Measurements from ENCODE around the gene CRX.

CRX gene

DNA sequence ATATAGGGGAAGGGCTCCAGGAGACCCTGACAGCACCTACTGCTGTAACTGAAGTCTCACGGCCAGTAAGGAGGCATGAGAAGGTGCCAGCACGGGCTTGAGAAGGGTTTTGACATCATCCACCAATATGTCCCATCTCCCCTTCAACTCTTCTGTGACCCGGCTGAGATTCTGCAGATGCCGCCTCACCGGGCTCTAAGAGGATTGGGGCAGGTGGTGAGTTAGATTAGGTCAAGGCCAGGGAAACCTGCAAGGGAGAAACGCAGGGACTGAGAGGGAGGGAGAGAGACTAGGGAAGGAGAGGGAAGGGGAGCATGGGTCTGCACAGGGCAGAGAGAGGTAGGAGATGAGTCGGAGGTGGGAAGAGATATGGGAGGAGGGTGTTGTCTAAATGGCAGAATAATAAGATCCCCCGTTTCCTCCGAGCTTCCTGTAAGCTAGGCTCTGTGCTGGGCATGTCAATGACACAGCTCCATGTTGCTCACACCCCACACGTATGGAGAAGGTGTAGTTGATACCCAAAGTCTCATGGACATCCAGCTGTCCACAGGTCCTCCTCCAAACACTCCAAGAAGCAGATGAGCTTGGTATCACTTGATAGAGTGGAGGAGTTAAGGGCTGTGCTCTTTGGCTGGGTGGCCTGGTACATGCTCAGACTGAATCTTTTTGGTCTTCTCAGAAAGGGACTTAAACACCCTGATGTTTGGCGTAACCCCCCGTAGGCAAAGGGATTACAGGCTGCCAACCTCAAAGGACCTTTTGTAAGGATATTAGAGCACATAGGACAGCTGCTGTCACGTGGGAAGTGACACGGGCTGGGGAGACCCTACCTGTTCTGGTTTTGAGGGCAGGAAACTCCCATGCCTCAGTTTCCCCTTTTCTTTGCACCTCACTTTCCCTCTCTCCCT, 23.5 kb upstream of the CRX start:
- Histone ChIP-seq H3K4me1 (ENCODE audit: control insufficient read depth in 2 of 2, insufficient read depth in 1 of 2, low read depth in 1 of 2, low read length in 2 of 2) (no peaks in the 10 kb centered on the region), H3K4me3 (ENCODE audit: low read length in 2 of 2) (no peak overlapping the region), H2BK120ac (ENCODE audit: low read depth, low read length) (no peak overlapping the region), H2AK5ac (ENCODE audit: low read depth, low read length) (no peak overlapping the region), H3K27ac (replicated peaks; ENCODE audit: low read length) (no peak overlapping the region), H3K23ac (ENCODE audit: low read depth, low read length, poor library complexity) (no peak overlapping the region), H2BK12ac (ENCODE audit: low read length) (no peak overlapping the region), H3K9me3 (replicated peaks in 1 of 2; ENCODE audit: control insufficient read depth in 2 of 2, insufficient read depth in 1 of 2, low read depth in 1 of 2, low read length in 2 of 2) (no peaks in the 10 kb centered on the region), H3K14ac (ENCODE audit: low read length) (no peak overlapping the region), H4K91ac (ENCODE audit: low read depth, low read length, poor library complexity) (no peak overlapping the region), H3K4ac (ENCODE audit: low read length) (no peak overlapping the region), H3K27me3 (ENCODE audit: control insufficient read depth in 3 of 3, insufficient read depth in 3 of 3, low read depth in 1 of 3, low read length in 3 of 3) (peaks cover 0 to 2% (median 0%) of the 10 kb centered on the region in 3 experiments), H3K9ac (ENCODE audit: low read depth, low read length, poor library complexity) (no peak overlapping the region), H3K79me1 (ENCODE audit: low read depth, low read length) (no peaks in the 10 kb centered on the region), H2AFZ (ENCODE audit: low read length) (peak overlapping the region; percentile 31), H3K18ac (ENCODE audit: low read length) (no peak overlapping the region), H2BK15ac (ENCODE audit: low read length) (no peak overlapping the region), H3K4me2 (ENCODE audit: insufficient read depth, low read length, poor library complexity, severe bottlenecking) (no peak overlapping the region), H2BK5ac (ENCODE audit: low read length) (no peak overlapping the region), H3K36me3 (replicated peaks in 1 of 2; ENCODE audit: control insufficient read depth in 2 of 2, insufficient read depth in 2 of 2, low read length in 2 of 2) (no peaks in the 10 kb centered on the region), H4K8ac (ENCODE audit: low read depth, low read length) (no peak overlapping the region)
- WGBS, 2 donors (ENCODE audit: extremely low coverage in 2 of 2, insufficient read length in 2 of 2, insufficient replicate concordance in 1 of 2) = no CpG with 5 or more reads among the region's 14 CpGs
- no peak for DNase-seq (ENCODE audit: low spot score)

DNA sequence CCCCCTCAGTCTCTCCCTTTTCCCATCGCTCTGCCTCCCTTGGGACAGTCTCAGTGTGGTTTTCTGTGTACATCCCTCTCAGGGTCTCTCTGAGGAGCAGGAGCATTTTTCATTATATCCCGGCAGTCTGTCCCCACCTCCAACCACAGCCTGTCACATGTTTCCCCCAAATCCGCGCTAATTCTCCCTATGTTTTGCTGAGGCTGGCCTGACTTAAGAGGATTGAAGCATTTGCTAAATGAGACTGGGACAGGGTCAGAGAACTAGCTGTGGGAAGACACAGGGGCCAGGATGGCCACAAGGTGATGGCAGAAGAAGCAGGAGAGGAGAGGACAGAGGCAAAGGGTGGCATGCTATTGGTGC, 22.9 kb upstream of the CRX start:
- Histone ChIP-seq H2BK12ac (ENCODE audit: low read length) (no peak overlapping the region), H3K36me3 (replicated peaks in 1 of 2; ENCODE audit: control insufficient read depth in 2 of 2, insufficient read depth in 2 of 2, low read length in 2 of 2) (no peaks in the 10 kb centered on the region), H3K4ac (ENCODE audit: low read length) (no peak overlapping the region), H2AFZ (ENCODE audit: low read length) (no peak overlapping the region), H2AK5ac (ENCODE audit: low read depth, low read length) (no peak overlapping the region), H2BK15ac (ENCODE audit: low read length) (no peak overlapping the region), H2BK5ac (ENCODE audit: low read length) (no peak overlapping the region), H3K18ac (ENCODE audit: low read length) (no peak overlapping the region), H3K4me2 (ENCODE audit: insufficient read depth, low read length, poor library complexity, severe bottlenecking) (no peak overlapping the region), H4K91ac (ENCODE audit: low read depth, low read length, poor library complexity) (no peak overlapping the region), H3K4me1 (ENCODE audit: control insufficient read depth in 2 of 2, insufficient read depth in 1 of 2, low read depth in 1 of 2, low read length in 2 of 2) (no peaks in the 10 kb centered on the region), H3K4me3 (ENCODE audit: low read length in 2 of 2) (no peak overlapping the region), H4K8ac (ENCODE audit: low read depth, low read length) (no peak overlapping the region), H3K27ac (replicated peaks; ENCODE audit: low read length) (no peak overlapping the region), H3K9ac (ENCODE audit: low read depth, low read length, poor library complexity) (no peak overlapping the region), H3K27me3 (ENCODE audit: control insufficient read depth in 3 of 3, insufficient read depth in 3 of 3, low read depth in 1 of 3, low read length in 3 of 3) (peaks cover 0 to 2% (median 0%) of the 10 kb centered on the region in 3 experiments), H3K23ac (ENCODE audit: low read depth, low read length, poor library complexity) (no peak overlapping the region), H3K79me1 (ENCODE audit: low read depth, low read length) (no peaks in the 10 kb centered on the region), H3K14ac (ENCODE audit: low read length) (no peak overlapping the region), H2BK120ac (ENCODE audit: low read depth, low read length) (no peak overlapping the region), H3K9me3 (replicated peaks in 1 of 2; ENCODE audit: control insufficient read depth in 2 of 2, insufficient read depth in 1 of 2, low read depth in 1 of 2, low read length in 2 of 2) (no peaks in the 10 kb centered on the region)
- no CpG with 5 or more reads among the region's 4 CpGs for WGBS, 2 donors (ENCODE audit: extremely low coverage in 2 of 2, insufficient read length in 2 of 2, insufficient replicate concordance in 1 of 2)
- DNase-seq (ENCODE audit: low spot score) = no peak

DNA sequence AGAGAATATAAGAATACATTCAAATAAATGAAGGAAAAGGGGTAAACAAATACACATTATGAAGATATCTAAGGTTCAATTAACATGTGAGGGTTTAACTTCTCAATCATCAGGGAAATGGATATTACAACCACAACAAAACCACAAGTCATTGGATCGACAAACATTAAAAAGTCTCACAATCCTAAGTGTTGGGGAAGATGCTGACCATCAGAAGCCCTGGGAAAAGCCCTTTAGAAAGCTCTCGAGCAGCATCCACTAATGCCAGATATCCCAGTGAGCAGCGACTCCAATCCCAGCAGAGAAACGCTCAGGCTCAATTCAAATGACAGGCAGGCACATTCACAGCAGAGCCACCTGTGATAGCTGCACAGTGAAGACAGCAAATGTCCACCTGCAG, 20.5 kb upstream of the CRX start:
- Histone ChIP-seq H3K4me1 (ENCODE audit: control insufficient read depth in 2 of 2, insufficient read depth in 1 of 2, low read depth in 1 of 2, low read length in 2 of 2) (no peaks in the 10 kb centered on the region), H3K4ac (ENCODE audit: low read length) (no peak overlapping the region), H2BK120ac (ENCODE audit: low read depth, low read length) (no peak overlapping the region), H3K9me3 (replicated peaks in 1 of 2; ENCODE audit: control insufficient read depth in 2 of 2, insufficient read depth in 1 of 2, low read depth in 1 of 2, low read length in 2 of 2) (no peaks in the 10 kb centered on the region), H2AK5ac (ENCODE audit: low read depth, low read length) (no peak overlapping the region), H4K8ac (ENCODE audit: low read depth, low read length) (no peak overlapping the region), H3K23ac (ENCODE audit: low read depth, low read length, poor library complexity) (no peak overlapping the region), H2BK12ac (ENCODE audit: low read length) (no peak overlapping the region), H3K79me1 (ENCODE audit: low read depth, low read length) (no peaks in the 10 kb centered on the region), H2BK5ac (ENCODE audit: low read length) (no peak overlapping the region), H3K9ac (ENCODE audit: low read depth, low read length, poor library complexity) (no peak overlapping the region), H3K18ac (ENCODE audit: low read length) (no peak overlapping the region), H4K91ac (ENCODE audit: low read depth, low read length, poor library complexity) (no peak overlapping the region), H2BK15ac (ENCODE audit: low read length) (no peak overlapping the region), H3K4me3 (ENCODE audit: low read length in 2 of 2) (no peak overlapping the region), H3K27ac (replicated peaks; ENCODE audit: low read length) (no peak overlapping the region), H3K36me3 (replicated peaks in 1 of 2; ENCODE audit: control insufficient read depth in 2 of 2, insufficient read depth in 2 of 2, low read length in 2 of 2) (no peaks in the 10 kb centered on the region), H3K4me2 (ENCODE audit: insufficient read depth, low read length, poor library complexity, severe bottlenecking) (no peak overlapping the region), H3K27me3 (ENCODE audit: control insufficient read depth in 3 of 3, insufficient read depth in 3 of 3, low read depth in 1 of 3, low read length in 3 of 3) (peaks cover 0 to 2% (median 0%) of the 10 kb centered on the region in 3 experiments), H2AFZ (ENCODE audit: low read length) (no peak overlapping the region), H3K14ac (ENCODE audit: low read length) (no peak overlapping the region)
- DNase-seq (ENCODE audit: low spot score) = no peak
- no CpG with 5 or more reads among the region's 4 CpGs for whole genome bisulfite sequencing, 2 donors (ENCODE audit: extremely low coverage in 2 of 2, insufficient read length in 2 of 2, insufficient replicate concordance in 1 of 2)

DNA sequence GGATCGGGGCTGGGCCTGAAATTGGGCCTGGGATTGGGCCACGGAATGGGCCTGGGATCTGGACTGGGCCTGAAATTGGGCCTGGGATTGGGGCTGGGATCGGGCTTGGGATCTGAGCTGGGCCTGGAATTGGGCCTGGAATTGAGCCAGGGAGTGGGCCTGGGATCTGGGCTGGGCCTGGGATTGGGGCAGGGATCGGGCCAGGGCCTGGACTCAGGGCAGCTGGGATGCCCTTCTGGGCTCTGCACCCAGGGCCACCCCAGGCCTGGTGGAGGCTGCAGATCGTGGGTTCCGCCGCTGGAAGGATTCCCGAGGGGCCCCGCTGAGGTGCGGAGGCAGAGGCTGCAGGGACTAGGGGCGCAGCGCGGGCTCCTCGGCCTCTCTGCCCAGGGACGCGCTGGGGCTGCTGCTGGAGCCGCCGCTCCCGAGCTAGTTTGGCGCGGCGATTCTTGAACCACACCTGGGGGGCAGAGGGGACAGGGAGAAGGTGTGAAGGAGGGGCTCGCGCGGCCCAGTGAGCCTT, 19.2 kb upstream of the CRX start:
- H3K18ac ChIP-seq (ENCODE audit: low read length) = no peak overlapping the region
- H3K9me3 ChIP-seq (replicated peaks in 1 of 2; ENCODE audit: control insufficient read depth in 2 of 2, insufficient read depth in 1 of 2, low read depth in 1 of 2, low read length in 2 of 2) = no peaks in the 10 kb centered on the region
- no peak overlapping the region for H2BK15ac ChIP-seq (ENCODE audit: low read length)
- H3K4ac ChIP-seq (ENCODE audit: low read length) = no peak overlapping the region
- H4K8ac ChIP-seq (ENCODE audit: low read depth, low read length) = peak overlapping the region; percentile 43
- WGBS, 2 donors (ENCODE audit: extremely low coverage in 2 of 2, insufficient read length in 2 of 2, insufficient replicate concordance in 1 of 2) = no CpG with 5 or more reads among the region's 25 CpGs
- no peak overlapping the region for H2BK12ac ChIP-seq (ENCODE audit: low read length)
- no peak overlapping the region for H3K4me2 ChIP-seq (ENCODE audit: insufficient read depth, low read length, poor library complexity, severe bottlenecking)
- H3K27me3 ChIP-seq (ENCODE audit: control insufficient read depth in 3 of 3, insufficient read depth in 3 of 3, low read depth in 1 of 3, low read length in 3 of 3) = peaks cover 0 to 2% (median 0%) of the 10 kb centered on the region in 3 experiments
- no peaks in the 10 kb centered on the region for H3K36me3 ChIP-seq (replicated peaks in 1 of 2; ENCODE audit: control insufficient read depth in 2 of 2, insufficient read depth in 2 of 2, low read length in 2 of 2)
- H2BK5ac ChIP-seq (ENCODE audit: low read length) = no peak overlapping the region
- H3K23ac ChIP-seq (ENCODE audit: low read depth, low read length, poor library complexity) = no peak overlapping the region
- no peaks in the 10 kb centered on the region for H3K4me1 ChIP-seq (ENCODE audit: control insufficient read depth in 2 of 2, insufficient read depth in 1 of 2, low read depth in 1 of 2, low read length in 2 of 2)
- no peak overlapping the region for H4K91ac ChIP-seq (ENCODE audit: low read depth, low read length, poor library complexity)
- no peak overlapping the region for H3K9ac ChIP-seq (ENCODE audit: low read depth, low read length, poor library complexity)
- no peak overlapping the region for H2BK120ac ChIP-seq (ENCODE audit: low read depth, low read length)
- H2AFZ ChIP-seq (ENCODE audit: low read length) = no peak overlapping the region
- no peaks in the 10 kb centered on the region for H3K79me1 ChIP-seq (ENCODE audit: low read depth, low read length)
- H2AK5ac ChIP-seq (ENCODE audit: low read depth, low read length) = peak overlapping the region; percentile 83
- H3K4me3 ChIP-seq (ENCODE audit: low read length in 2 of 2) = no peak overlapping the region
- no peak overlapping the region for H3K27ac ChIP-seq (replicated peaks; ENCODE audit: low read length)
- H3K14ac ChIP-seq (ENCODE audit: low read length) = no peak overlapping the region
- DNase-seq (ENCODE audit: low spot score) = no peak

All from neuronal stem cell (in vitro differentiated cells).